ENCODE measurements around the gene PAN3.

PAN3 gene

DNA sequence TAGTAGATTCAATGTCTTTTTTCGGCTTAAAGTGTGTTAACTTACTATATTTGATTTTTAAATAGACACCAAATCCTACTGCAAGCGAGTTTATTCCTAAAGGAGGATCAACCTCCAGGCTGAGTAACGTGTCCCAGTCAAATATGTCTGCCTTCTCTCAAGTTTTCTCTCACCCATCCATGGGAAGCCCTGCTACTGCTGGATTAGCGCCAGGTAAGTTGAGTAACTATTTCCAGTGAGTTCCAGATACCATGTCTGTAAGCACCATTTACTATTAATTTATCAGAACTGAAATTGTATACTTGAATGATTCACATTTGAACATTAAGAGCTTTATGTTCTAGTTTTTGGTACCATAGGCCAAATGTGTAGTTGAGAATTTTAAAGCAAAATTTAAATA, 81.8 kb downstream of the PAN3 start:
- no peak for ATAC-seq

- no peak for ATAC-seq
These were observed 91.4 kb downstream of the PAN3 start for GRCh38 chr13:28229522-28230411.

DNA sequence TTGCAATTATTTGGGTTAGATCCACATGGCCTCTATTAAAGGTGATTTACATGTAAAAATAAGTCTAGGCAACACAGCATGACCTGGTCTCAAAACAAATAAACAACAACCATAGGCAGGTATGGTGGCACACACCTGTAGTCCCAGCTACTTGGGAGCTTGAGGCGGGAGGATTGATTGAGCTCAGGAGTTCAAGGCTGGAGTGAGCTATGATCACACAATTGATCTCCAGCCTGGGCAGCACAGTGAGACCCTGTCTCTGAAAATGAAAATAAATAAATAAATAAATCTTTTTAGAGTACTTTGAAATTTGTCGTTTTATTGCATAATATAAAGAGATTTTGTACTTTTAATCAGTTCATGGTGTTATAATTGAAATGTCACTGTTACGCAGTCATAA, 93.3 kb downstream of the PAN3 start:
- no peak for ATAC-seq

DNA sequence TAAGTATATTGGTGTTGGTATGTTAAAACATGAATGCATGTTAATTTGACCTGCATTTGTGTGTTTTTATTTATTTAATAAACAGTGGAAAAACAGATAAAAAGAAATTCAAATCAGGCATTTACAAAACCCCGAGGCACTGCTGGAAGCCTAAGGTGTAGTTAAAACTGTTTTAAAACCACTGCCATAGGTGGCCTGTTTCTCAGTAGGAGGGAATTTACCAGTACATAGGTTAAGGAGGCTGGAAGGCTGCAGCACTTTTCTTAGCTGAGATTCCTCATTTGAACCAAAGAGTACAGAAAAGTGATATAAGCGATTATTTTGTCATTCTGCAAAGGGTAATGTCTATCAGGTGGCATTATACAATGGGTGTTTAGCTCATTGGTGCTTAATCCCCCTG, 99.6 kb downstream of the PAN3 start:
- ATAC-seq = no peak

- no peak for ATAC-seq
These were observed 101.0 kb downstream of the PAN3 start for GRCh38 chr13:28239374-28239773.

DNA sequence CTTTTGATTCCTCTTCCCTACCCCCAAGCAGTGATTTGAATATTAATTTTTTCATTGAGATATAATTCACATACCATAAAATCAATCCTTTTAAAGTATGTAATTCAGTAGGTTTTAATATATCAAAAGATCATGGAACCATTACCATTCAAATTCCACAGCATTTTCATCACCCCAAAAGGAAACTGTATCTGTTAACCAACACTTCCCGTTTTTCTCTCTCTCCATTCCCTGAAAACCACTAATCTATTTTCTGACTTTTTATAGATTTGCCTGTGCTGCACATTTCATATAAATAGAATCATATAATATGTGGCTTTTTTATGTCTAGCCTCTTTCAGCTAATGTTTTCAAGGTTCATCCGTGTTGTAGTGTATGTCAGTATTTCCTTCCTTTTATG, 107.1 kb downstream of the PAN3 start:
- ATAC-seq = no peak

- ATAC-seq = no peak
These were observed 108.5 kb downstream of the PAN3 start for GRCh38 chr13:28246891-28247290.

- no peak for ATAC-seq
These were observed 109.7 kb downstream of the PAN3 start for GRCh38 chr13:28248080-28248479.

DNA sequence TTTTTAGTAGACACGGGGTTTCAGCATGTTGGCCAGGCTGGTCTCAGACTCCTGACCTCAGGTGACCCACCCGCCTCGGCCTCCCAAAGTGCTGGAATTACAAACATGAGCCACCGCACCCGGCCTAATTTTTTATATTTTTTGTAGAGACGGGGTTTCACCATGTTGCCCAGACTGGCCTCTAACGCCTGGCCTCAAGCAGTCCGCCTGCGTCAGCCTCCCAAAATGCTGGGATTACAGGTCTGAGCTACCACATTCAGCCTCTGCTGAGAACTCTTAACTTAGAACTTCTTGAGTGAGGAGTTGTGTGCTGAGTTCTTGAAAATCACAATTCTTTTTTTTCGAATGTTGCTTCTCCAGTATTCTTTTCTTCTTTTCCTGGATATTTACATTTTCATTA, 112.2 kb downstream of the PAN3 start:
- ATAC-seq = no peak

- ATAC-seq = no peak
These were observed 113.1 kb downstream of the PAN3 start for GRCh38 chr13:28251466-28251865.

GRCh38 chr13:28252547-28252946, 114.2 kb downstream of the PAN3 start:
- ATAC-seq = no peak

GRCh38 chr13:28257305-28257704, 119.0 kb downstream of the PAN3 start:
- ATAC-seq = no peak

DNA sequence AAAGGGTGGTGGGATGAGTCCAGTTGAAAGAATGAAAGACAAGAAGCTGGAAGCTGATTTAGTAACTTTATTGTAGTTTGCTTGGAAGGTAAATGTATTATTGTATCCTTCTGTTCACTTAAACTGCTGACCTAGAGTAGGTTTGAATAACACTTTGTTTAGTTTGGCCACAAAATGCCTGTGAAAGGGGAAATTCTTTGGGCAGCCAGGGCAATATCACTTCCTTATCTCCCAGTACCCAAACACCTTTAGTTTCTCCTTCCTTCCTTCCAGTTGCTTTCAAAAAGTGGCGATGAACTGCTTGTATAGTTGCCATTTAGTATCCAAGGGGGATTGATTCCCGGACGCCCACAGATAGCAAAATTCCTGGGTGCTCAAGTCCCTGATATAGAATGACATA, 120.1 kb downstream of the PAN3 start:
- no peak for ATAC-seq

GRCh38 chr13:28267497-28267896, 129.2 kb downstream of the PAN3 start:
- ATAC-seq = no peak

DNA sequence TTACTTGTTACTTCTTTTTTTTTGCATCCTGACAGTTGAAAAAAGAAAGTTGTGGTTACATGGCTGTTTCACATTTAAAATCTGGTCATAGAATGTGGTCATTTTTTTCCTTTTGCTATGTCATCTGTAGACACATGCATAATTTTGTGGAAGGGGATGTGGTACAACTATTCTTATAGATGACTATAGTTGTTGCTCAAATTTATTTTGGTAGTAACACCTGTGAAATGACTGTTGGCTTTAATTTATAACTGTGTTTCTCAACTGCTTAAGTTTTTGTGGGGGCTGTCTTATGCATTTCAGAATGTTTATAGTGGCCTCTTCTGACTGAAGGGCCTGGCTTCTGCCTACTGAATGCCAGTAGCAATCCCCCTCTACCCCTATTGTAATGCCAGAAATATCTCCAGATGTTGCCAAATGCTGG, 130.5 kb downstream of the PAN3 start:
- ATAC-seq = peak; percentile 90 to 92

DNA sequence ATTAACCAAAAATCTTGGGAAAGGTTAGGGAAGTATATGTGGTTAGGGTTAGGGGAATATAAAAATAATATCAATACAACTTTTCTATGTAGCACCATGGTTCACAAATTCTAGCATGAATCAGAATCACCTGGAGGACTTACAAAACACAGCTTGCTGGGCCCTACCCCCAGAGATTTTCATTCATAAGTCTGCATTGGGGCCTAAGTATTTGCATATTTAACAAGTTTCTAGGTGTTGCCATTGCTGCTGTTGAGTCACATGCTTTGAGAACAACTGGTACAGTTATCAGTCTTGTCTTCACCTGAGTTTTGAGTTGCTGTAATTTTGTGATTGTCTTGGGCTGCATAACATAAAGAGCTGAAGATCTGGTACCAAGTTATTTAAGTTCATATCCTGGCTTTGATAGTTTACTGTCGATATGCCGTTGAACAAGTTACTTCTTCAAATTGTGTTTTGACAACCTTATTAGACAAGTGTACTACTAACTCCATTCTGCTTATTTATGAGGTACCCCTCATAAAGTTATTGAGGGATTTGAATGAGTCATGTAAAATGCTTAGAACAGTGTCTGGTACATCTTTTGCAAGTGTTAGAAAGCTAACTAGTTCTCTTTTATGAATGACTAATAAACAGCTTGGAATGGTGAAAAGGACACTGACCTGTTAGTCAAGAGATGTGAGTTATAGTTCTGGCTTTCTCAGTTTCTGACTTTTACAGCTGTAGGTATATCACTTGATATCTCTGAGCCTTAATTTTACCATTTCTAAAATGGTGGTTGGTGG, 132.9 kb downstream of the PAN3 start:
- no peak for ATAC-seq

DNA sequence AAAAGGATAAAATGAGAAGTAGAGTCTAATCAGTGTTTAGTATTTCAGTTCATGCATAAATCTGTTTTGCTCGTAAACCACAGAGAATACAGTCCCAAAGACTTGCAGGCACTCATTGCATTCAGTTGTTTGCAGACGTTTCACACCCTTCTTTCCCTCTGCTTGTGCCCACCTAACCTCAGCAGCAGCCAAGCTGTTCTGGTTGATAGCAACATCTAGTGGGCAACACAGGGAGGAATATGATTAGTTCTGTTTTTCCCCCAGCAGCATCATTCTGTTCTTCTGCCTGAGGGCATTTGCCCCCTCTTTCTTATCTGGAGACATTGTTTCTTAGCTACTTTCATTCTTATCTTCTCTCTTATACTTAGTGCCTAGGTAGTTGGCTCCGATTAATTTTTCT, 135.6 kb downstream of the PAN3 start:
- no peak for ATAC-seq

- no peak for ATAC-seq
These were observed 144.1 kb downstream of the PAN3 start for GRCh38 chr13:28282451-28282850.

GRCh38 chr13:28283600-28283999, 145.3 kb downstream of the PAN3 start:
- no peak for ATAC-seq

DNA sequence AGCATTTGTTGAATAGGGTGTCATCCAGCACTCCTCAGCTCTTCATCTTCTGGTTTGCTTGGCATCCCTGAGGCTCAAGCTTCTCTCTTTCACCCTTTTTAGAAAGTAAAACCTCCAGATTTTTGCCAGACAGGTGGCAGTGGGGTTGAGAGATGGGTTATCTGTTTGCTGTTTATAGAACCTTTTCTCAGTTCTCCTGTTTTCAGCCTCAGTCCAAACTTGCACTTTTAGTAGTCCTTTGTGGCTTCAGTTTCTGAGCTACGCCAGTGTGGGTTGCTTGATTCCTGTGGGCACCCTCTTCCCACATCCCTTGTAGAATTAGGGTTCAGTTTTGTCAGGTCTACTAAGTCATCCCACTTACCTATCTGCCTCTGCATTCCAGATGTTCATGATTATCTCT, 147.9 kb downstream of the PAN3 start:
- no peak for ATAC-seq

GRCh38 chr13:28297341-28297740, 159.0 kb downstream of the PAN3 start:
- ATAC-seq = no peak

GRCh38 chr13:28299916-28300315, 161.6 kb downstream of the PAN3 start:
- ATAC-seq = no peak

DNA sequence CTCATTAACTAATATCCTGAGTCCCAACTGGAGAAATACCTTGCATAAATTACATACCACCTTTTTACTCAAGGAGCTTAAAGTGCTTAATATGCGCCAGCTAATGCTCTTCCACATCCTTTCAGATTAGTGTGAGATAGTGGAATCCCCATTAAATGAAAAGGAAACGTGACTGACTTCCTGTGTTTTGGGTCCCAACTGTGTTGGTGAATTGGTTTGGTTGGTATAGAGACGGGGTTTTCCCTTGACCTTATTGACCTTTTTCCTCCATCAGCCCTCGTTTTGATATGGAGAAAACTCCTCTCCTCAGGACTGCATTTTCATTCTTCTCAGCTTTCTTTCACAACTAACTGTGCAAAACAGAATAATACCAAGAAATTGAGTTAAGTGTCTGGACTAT, 163.5 kb downstream of the PAN3 start:
- ATAC-seq = no peak

DNA sequence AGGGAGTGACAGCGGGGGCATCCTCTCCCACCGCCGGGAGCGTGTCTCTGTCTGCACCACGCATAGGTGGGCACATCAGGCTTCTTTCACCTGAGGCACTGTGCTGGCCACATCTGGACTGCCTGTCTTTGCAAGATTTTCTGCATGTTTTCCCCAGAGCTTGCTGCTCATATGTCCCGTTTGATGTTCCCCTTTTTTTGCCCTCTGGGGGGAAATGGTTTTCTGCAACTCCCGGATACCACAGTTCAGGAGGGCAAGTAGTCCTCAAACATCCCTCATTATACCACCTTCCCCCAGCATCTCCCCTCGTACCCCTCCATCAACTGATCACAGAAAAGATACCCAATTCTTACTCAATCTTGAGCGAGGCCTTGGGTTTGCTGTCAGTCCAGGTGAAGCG, 168.0 kb downstream of the PAN3 start:
- no peak for ATAC-seq
